CD4-positive, alpha-beta T cell treated with Interleukin-6 at 100 ng/mL for 8 hours (primary cell): Measurements from ENCODE around the gene PTGDS.

ENCODE experiments used
- DNase-seq: peaks from one replicate; pipeline ENCODE4 v3.0.0-alpha.2; 2020; ENCODE audit warnings: mixed read lengths, low spot score

The PTGDS gene

DNA sequence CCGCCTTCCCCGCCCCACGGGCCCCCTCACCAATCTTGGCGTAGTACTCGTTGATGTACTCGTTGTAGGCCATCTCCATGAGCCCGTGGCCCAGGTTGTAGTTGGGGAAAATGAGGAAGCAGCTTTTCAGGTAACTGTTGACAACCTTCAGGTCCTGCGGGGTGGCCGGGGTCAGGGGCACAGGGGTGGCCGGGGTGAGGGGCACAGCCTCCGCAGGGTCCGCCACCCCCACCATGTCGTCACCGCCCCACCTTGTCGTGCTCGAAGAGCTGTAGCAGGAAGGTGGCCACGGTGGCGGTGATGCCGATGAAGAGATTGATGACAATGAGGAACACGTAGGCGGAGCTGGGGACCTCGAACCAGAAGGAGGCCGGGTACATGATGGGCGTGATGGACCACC is 33.9 kb downstream of the PTGDS start:
- DNase-seq, result no peak

DNA sequence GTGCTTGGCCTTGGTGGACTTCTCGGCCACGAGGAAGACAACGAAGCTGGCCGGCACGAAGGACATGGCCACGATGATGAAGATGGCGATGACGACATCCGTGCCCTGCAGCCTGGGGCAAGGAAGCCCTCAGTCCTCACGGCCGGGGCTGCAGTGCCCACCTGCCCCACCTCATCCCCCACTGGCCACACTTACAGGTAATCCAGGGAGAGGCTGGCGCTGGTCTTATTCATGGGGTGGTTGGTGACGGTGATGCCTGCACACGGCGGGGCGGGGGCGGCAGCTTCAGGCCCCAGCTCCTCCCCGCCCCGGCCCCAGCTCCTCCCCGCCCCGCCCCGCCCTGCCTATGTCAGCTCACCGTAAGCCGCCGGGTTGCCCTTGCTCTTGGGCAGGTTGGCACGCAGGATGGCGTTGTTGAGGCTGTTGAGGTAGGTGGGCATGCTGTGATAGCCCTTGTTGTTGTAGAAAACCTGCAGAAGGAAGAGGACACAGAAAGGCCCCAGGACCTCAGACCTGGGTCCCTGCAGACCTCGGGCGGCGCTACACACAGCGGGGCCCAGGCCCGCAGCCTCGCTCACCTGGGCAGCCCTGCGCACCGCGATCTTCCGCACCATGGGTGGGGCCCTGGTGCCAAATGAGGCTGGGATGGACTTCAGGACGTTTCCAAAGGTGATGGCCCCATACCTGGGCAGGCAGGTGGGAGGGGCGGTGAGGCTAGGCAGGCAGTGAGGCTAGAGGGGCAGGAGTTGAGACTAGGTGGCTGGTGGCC is 34.8 kb downstream of the PTGDS start:
- no peak for DNase-seq

DNA sequence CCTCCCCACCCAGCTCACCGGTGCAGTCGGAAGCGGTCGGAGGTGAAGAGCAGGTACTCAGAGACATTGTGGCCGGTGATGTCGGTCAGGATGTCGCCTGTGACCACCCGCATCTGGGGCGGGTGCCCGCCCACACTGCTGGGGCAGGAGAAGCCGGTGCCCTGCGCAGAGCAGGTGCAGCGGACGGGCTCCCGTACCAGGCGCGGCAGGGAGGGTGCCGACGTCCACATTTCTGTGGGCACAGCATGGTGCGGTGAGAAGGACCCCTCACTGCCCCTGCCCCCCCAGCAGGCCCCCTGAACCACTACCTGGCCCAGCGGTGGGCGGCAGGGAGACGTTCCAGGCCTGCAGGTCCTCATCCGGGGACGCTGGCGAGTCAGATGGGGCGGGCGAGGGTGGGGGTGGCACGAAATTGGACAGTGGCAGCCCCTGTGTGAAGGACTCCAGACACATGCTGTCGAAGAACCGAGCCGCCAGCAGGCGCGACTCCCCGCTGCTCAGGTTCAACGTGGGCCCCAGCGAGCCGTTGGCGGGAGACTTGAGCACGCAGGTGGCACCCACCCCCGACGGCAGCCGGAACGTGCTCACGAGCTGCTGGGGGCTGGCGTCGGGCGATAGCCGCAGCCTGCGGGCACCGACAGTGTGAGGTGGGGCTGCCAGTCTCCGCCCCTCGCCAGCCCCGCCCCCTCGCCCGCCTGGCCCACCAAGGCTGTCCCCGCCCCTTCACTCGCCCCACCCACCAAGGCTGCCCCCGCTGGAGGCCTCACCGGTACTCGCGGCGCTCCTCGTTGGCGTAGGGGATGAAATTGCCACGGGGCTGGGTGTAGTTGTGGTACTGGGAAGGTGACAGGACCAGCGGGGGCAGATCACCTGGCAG is 35.6 kb downstream of the PTGDS start:
- DNase-seq, result no peak

DNA sequence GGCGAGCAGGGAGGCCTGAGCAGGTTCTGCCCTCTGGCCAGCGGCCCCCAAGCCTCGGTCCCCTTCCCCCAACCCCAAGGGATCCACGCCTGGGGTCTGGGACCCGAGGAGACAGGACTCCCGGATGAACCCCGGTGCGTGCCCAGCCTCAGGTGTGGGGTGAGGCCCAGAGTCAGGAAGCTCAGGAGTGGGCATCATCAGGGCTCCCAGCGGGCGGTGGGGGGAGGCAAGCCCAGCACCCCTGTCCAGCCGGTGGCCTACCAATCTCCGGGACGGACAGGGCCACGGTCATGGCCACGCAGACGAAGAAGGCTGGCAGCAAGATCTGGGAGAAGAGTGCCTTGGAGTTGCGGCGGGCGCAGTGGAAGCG is 36.3 kb downstream of the PTGDS start:
- DNase-seq, result no peak

DNA sequence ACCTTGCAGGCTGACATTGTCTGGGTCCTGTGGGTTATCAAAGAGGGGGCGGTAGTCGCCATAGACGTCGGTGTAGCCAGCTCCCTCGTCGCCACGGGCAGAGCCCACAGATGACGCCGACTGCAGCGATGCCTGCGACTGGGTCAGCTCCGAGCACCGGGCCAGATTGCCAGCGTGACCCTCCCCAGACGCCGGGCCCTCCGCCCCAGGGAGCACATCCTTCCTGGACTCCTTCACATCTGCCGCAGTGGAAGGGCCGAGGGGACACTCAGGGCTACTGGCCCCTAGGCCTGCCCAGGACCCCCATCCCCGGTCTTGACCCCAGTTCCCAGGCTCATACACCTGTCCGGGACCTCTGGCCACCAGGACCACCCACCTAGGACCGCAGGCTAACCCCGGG is 36.9 kb downstream of the PTGDS start:
- DNase-seq, result no peak

- no peak for DNase-seq
These were observed 37.7 kb downstream of the PTGDS start for GRCh38 chr9:137014776-137015539.

- no peak for DNase-seq
These were observed 38.2 kb downstream of the PTGDS start for GRCh38 chr9:137015540-137015930.

- no peak for DNase-seq
These were observed 38.7 kb downstream of the PTGDS start for GRCh38 chr9:137015976-137016375.

- no peak for DNase-seq
These were observed 39.1 kb downstream of the PTGDS start for GRCh38 chr9:137016436-137016835.

GRCh38 chr9:137017071-137017470 is 39.8 kb downstream of the PTGDS start:
- DNase-seq, result no peak

DNA sequence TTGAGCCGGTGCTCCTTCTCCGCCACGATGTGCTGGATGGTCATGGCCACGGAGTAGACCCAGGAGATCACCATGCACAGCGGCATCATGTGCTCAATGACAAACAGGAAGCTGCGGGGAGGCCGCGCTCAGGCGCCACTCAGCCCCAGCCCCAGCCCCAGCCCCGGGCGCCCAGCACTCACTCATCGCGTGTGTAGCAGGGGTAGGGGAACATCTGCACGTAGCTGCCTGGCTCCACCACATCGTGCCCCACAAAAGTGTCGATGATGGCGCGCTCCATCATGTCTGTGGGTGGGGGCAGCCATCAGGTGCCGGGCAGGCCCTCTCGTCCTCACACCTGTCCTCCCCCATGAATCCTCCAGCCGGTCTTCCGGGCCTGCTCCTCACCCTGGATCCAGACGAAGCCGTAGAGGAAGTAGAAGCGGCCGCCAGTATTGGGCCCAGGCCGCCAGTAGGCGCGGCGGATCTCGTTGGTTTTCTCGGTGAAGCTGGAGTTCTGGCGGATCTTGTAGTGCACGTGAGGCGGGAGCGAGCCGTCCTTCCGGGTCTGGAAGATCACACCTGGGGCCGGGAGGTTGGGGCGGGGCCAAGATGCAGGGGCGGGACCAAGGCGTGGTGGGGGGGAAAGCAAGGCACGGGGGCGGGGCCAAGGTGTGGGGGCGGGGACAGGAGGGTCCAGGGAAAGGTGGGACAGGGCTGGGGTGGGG is 40.6 kb downstream of the PTGDS start:
- DNase-seq, result no peak

DNA sequence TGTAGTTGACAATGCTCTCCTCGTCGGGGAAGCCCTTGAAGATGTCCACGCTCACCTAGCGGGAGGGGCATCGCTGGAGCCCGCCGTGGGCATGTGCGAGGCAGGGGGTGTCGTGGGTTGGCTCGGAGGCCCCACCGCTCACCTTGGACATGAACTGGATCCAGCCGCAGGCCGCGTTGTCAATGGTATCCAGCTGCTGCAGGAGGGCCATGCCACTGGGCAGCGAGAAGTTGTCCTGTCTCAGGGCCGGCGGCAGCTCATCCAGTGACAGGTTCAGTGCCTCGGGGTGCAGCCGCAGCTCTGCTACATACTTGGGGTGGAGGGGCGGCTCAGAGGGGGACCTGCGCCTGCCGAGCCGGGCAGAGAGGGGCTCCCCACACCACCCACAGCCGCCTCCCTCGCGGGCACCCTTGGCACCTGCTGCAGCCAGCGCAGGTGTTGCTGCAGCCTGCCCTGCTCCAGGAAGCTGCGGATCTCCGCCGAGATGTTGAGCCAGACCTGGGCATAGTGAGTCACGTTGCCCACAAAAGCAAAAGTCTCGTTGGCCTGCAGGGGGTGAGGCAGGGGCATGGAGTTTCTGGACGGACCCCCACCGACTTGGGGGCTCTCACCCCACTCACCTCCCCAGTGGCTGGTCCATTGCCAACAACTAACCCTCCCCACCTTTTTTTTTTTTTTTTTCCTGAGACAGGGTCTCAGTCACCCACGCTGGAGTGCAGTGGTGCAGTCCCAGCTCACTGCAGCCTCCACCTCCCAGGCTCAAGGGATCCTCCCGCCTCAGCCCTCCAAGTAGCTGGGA is 41.7 kb downstream of the PTGDS start:
- DNase-seq, result no peak

DNA sequence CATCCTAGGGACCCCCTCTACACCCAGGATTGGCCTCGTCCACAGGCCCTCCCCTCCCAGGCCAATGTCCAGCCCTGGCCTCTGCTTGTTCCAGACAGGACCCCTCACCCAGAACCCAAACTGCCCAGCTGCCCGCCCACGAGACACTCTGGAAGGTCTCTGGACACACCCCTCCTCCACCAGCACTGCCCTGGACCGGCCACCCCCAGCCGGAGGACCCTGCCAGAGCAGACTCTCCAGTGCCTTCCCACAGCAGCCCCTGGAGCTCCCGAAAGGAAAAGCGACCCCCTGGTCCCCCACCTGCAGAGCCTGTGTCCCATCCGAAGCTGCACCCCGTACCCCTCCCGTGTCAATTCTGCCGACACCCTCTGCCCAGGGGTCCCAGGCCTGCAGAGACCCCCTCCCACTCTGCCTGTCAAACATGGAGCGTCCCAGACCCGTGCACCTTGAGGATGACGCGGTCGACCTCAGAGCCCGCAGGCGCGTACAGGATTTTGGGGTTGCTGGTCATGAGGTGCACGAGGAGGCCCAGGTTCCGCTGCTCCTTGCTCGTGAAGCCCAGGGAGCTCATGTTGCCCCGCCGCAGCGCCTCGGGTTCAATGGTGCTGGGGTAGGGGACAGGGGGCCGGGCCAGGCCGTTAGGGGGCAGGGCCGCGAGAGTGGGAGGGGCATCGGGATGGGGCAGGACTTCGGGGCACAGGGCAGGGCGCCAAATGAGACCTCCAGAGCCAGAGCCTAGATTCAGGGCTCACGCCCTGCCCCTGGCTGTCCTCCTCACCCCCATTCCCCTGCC is 42.8 kb downstream of the PTGDS start:
- DNase-seq, result no peak

- DNase-seq, result no peak
These were observed 43.7 kb downstream of the PTGDS start for GRCh38 chr9:137020771-137021567.

- DNase-seq, result no peak
These were observed 44.3 kb downstream of the PTGDS start for GRCh38 chr9:137021568-137021978.

DNA sequence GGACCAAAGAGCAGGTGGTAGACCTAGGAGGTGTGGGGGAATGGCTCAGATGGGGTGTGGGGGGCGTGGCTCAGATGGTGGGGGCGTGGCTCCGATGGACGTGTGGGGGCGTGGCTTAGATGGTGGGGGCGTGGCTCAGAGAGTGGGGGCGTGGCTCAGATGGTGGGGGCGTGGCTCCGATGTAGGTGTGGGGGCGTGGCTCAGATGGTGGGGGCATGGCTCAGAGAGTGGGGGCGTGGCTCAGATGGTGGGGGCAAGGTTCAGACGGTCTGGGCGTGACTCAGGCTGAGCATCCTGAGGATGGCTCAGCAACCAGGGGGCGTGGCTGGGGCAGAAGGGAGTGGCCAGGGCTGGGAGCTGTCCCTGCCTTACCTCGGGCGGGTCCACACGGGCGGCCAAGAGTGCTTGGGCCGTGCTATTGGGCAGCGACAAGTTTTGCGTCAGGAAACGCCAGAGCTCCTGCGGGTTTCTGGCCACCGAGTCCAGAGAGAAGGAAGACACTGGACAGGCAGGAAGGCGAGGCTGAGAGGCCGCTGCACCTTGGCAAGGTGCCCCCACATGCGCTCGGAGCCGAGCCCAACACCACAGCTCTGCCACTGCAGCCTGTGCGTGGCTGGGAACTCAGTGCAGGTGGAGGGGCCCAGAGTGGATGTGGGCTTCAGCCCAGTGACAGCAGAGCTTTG is 44.8 kb downstream of the PTGDS start:
- peak; percentile 63 for DNase-seq

GRCh38 chr9:137022662-137023008 is 45.3 kb downstream of the PTGDS start:
- DNase-seq, result no peak

DNA sequence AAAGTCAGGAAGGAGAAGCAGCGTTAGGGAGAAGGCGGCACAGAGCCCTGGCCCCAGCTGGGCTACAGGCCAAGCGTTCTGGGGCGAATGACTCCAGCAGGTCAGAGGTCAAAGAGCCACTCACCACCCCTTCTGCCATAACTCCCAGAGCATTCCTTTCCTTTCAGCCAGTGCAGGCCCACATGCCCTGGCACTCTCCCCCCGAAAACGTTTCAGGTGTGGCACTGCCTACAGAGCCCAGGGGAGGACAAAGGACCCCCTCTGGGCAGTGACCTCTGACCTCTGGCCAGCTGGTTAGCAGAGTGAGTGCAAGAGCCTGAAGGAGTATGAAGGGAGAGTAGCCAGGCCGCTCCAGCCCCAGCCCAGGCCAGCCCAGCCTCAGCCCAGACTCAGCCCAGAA is 45.9 kb downstream of the PTGDS start:
- no peak for DNase-seq

DNA sequence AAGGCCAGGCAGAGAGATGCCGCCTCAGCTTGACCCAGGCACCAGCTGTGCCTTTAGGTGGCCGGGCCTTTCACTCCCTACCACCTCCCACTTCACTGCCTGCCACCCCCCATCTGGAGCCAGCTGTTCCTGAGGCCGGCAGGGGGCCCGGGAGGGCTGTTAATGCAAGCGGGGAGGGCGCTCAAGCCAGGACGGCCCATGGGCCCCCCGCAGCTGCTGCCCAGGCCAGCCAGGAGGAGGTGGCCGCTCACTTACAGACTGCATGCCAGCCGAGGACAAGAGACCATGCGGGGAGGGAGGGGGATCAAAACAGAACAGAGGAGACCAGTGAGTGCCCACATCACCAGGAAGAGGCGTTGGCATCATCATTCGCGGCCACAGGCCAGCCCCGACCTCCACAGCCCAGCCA is 46.3 kb downstream of the PTGDS start:
- no peak for DNase-seq
